KMS-11 (cell line): ENCODE measurements around the gene LPIN2.

Experiments used
- H2AFZ ChIP-seq: fragments of 200-600 bp; sonication (generic); 2 replicates; pipeline ENCODE4 v1.6.1; 2016; ENCODE audit warnings: antibody characterized with exemption, mixed run types, low read depth
- H3K27ac ChIP-seq: fragments of 200-600 bp; sonication (generic); 2 replicates; pipeline ENCODE4 v1.6.1; 2016; ENCODE audit warnings: mild to moderate bottlenecking, mixed run types
- H3K27me3 ChIP-seq: fragments of 200-600 bp; sonication (generic); 2 replicates; pipeline ENCODE4 v1.6.1; 2017; ENCODE audit warnings: mild to moderate bottlenecking, low read depth, mixed run types, moderate library complexity; ENCODE audit not compliant: insufficient read depth
- H3K36me3 ChIP-seq: fragments of 200-600 bp; sonication (generic); 2 replicates; pipeline ENCODE4 v1.6.1; 2017; ENCODE audit warnings: mild to moderate bottlenecking, mixed run types; ENCODE audit not compliant: insufficient read depth
- H3K4me1 ChIP-seq: fragments of 200-600 bp; sonication (generic); 2 replicates; pipeline ENCODE4 v1.6.1; 2016; ENCODE audit warnings: mild to moderate bottlenecking, low read depth, mixed run types; ENCODE audit not compliant: poor library complexity, severe bottlenecking
- H3K4me2 ChIP-seq: fragments of 200-600 bp; sonication (generic); 2 replicates; pipeline ENCODE4 v1.7.0; 2016; ENCODE audit warnings: mild to moderate bottlenecking, mixed run types
- H3K4me3 ChIP-seq: fragments of 200-600 bp; sonication (generic); IDR thresholded peaks from 2 replicates; pipeline ENCODE4 v1.6.1; 2017; ENCODE audit warnings: low read depth, low read length, mixed read lengths; ENCODE audit not compliant: insufficient read depth
- H3K79me2 ChIP-seq: fragments of 200-600 bp; sonication (generic); 2 replicates; pipeline ENCODE4 v1.6.1; 2016; ENCODE audit warnings: low read depth, mixed run types; ENCODE audit not compliant: insufficient read depth
- H3K9ac ChIP-seq: fragments of 200-600 bp; sonication (generic); 2 replicates; pipeline ENCODE4 v1.6.1; 2016; ENCODE audit warnings: mild to moderate bottlenecking, mixed run types
- H4K20me1 ChIP-seq: fragments of 200-600 bp; sonication (generic); 2 replicates; pipeline ENCODE4 v1.6.1; 2016; ENCODE audit warnings: mild to moderate bottlenecking, mixed run types; ENCODE audit not compliant: insufficient read depth
- CTCF ChIP-seq: fragments of 200-600 bp; sonication (generic); conservative IDR thresholded peaks from 2 replicates; pipeline ENCODE4 v1.6.1; 2017; ENCODE audit warnings: low read depth, mild to moderate bottlenecking, antibody characterized with exemption, low read length, moderate library complexity, mixed read lengths

LPIN2 gene

GRCh38 chr18:2966560-2966959, 46.4 kb downstream of the LPIN2 start:
- Histone ChIP-seq H3K36me3 (no peaks in the 10 kb centered on the region), H3K4me1 (peaks cover 14% of the 10 kb centered on the region), H4K20me1 (no peaks in the 10 kb centered on the region), H3K79me2 (peaks cover 4% of the 10 kb centered on the region; the same call in 1 of the 2 replicates), H2AFZ (no peak overlapping the region), H3K27ac (no peak overlapping the region), H3K27me3 (no peaks in the 10 kb centered on the region), H3K4me2 (no peak overlapping the region), H3K9ac (no peak overlapping the region), H3K4me3 (no peak overlapping the region)
- TF ChIP-seq CTCF, result no peak

GRCh38 chr18:2965797-2966196, 47.1 kb downstream of the LPIN2 start:
- TF ChIP-seq CTCF, result no peak
- H3K4me1 ChIP-seq, result peaks cover 21% of the 10 kb centered on the region
- H3K36me3 ChIP-seq, result no peaks in the 10 kb centered on the region
- H3K79me2 ChIP-seq, result peaks cover 4% of the 10 kb centered on the region; the same call in 1 of the 2 replicates
- no peaks in the 10 kb centered on the region for H4K20me1 ChIP-seq
- H3K27ac ChIP-seq, result no peak overlapping the region
- no peak overlapping the region for H3K9ac ChIP-seq
- no peak overlapping the region for H3K4me3 ChIP-seq
- no peak overlapping the region for H2AFZ ChIP-seq
- H3K4me2 ChIP-seq, result no peak overlapping the region
- no peaks in the 10 kb centered on the region for H3K27me3 ChIP-seq

GRCh38 chr18:2964361-2965010, 48.5 kb downstream of the LPIN2 start:
- Histone ChIP-seq H3K9ac (no peak overlapping the region), H3K4me1 (peaks cover 34% of the 10 kb centered on the region), H3K4me2 (no peak overlapping the region), H3K36me3 (no peaks in the 10 kb centered on the region), H4K20me1 (no peaks in the 10 kb centered on the region), H3K27me3 (no peaks in the 10 kb centered on the region), H3K27ac (no peak overlapping the region), H2AFZ (no peak overlapping the region), H3K4me3 (no peak overlapping the region), H3K79me2 (peaks cover 2% of the 10 kb centered on the region; the same call in 1 of the 2 replicates)
- TF ChIP-seq CTCF, result no peak
